Natural killer cell (primary cell): Measurements from ENCODE around the gene SLC44A1. TPM values are rescaled to one million over a fixed set of nuclear protein-coding genes. Genes with fewer than 3 reads are reported as not detected.

Experiments used
- ATAC-seq, 3 donors: fragments of 150-1000 bp in 2 of 3; fragments of 200-7000 bp in 1 of 3; cut with Tn5 transposase; 1 replicate in 1 of 3; 2 replicates in 2 of 3; pipeline ENCODE4 v1.10.0; 2021; ENCODE audit warnings: mild to moderate bottlenecking in 2 of 3, moderate library complexity in 2 of 3
- DNase-seq, 2 donors: peaks; one replicate each; pipeline versions ENCODE4 v3.0.0 to v3.0.0-alpha.2; 2013 to 2021; ENCODE audit warnings: mixed read lengths in 1 of 2
- H3K27ac ChIP-seq: one replicate; pipeline ENCODE4 v1.5.1; 2013; ENCODE audit warnings: mild to moderate bottlenecking, low read length
- H3K27me3 ChIP-seq: one replicate; pipeline ENCODE4 v1.6.1; 2013; ENCODE audit warnings: low read length; ENCODE audit not compliant: control insufficient read depth, insufficient read depth
- H3K36me3 ChIP-seq: one replicate; pipeline ENCODE4 v1.6.1; 2013; ENCODE audit warnings: low read length; ENCODE audit not compliant: control insufficient read depth, insufficient read depth
- H3K4me1 ChIP-seq: one replicate; pipeline ENCODE4 v1.6.1; 2013; ENCODE audit warnings: low read length; ENCODE audit not compliant: control insufficient read depth, insufficient read depth
- H3K4me3 ChIP-seq: one replicate; pipeline ENCODE4 v1.5.1; 2013; ENCODE audit warnings: low read length
- H3K9me3 ChIP-seq: one replicate; pipeline ENCODE4 v1.6.1; 2013; ENCODE audit warnings: low read length; ENCODE audit not compliant: control insufficient read depth, insufficient read depth
- H3K27ac Mint-ChIP-seq, 2 donors: one replicate each; pipeline ENCODE4 v1.8.0; 2022; ENCODE audit warnings: mild to moderate bottlenecking in 2 of 2, mixed read lengths in 2 of 2, moderate library complexity in 1 of 2
- H3K27me3 Mint-ChIP-seq, 2 donors: one replicate each; pipeline ENCODE4 v1.8.0; 2022; ENCODE audit warnings: low read depth in 2 of 2, mixed read lengths in 2 of 2
- H3K36me3 Mint-ChIP-seq: one replicate; pipeline ENCODE4 v1.8.0; 2022; ENCODE audit warnings: mixed read lengths
- H3K4me1 Mint-ChIP-seq, 2 donors: one replicate each; pipeline ENCODE4 v1.8.0; 2022; ENCODE audit warnings: mixed read lengths in 2 of 2
- H3K4me3 Mint-ChIP-seq: one replicate; pipeline ENCODE4 v1.8.0; 2022; ENCODE audit warnings: mild to moderate bottlenecking, moderate library complexity, mixed read lengths
- H3K9me3 Mint-ChIP-seq, 2 donors: one replicate each; pipeline ENCODE4 v1.8.0; 2022; ENCODE audit warnings: mixed read lengths in 2 of 2
- WGBS: methylation state at CpG from one replicate; pipeline ENCODE4 v1.1.7; 2013; ENCODE audit warnings: missing lambda C conversion rate; ENCODE audit not compliant: insufficient coverage; 5-methylcytosine and 5-hydroxymethylcytosine counted together
- intact Hi-C: fragments of 100-400 bp; cut with micrococcal nuclease; formaldehyde crosslinking; loops from one replicate; pipeline ENCODE4 v1.14.2; 2022
- total RNA-seq, 4 donors: library from RNA; stranded (reverse); fragments of 120-200 nt in 1 of 4; gene quantifications; one replicate each; pipeline versions ENCODE4 v1.2.3 to v1.2.4, GENCODE V29; 2013 to 2022
- TF ChIP-seq, protein P1 (sequence below): fragments of 200-600 bp; IDR thresholded peaks from one replicate; pipeline ENCODE4 v1.8.0; 2022; ENCODE audit warnings: antibody characterized with exemption

SLC44A1 gene
- total RNA-seq, 3 donors from 2014 or later (not counting 1 experiment from before 2014, with no cell fraction given) = 7.1 to 8.3 (median 7.9) TPM

DNA sequence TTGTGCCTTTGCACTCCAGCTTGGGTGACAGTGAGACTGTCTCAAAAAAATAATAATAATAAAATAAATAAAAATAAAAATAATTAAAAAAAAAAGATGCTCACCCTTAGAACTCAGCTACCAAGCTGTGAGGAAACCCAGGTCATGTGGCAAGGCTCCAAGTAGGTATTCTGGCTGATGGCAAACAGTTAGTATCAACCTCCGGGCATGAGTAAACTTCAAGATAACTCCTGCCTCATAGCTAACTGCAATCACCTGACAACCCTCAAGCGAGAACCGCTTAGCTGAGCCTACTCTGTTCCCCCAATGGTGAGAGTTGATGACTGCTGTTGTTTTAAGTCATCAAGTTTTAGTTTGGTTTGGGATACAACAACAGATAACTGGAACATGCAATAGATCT is 6.1 kb upstream of the SLC44A1 start:
- Histone ChIP-seq H3K9me3 (no peaks in the 10 kb centered on the region), H3K4me1 (no peaks in the 10 kb centered on the region), H3K27ac (no peak overlapping the region), H3K4me3 (no peak overlapping the region), H3K36me3 (no peaks in the 10 kb centered on the region), H3K27me3 (peaks cover 8% of the 10 kb centered on the region)
- DNase-seq (no peak), ATAC-seq (no peak)
- WGBS = 100% methylated on average over 1 of the region's 3 CpGs
- Mint-ChIP-seq H3K4me3 (no peak overlapping the region), H3K27ac (no peak overlapping the region), H3K36me3 (no peaks in the 10 kb centered on the region), H3K9me3 (no peaks in the 10 kb centered on the region), H3K27me3 (peaks cover 22 to 30% of the 10 kb centered on the region in 2 donors), H3K4me1 (peaks cover 7 to 9% of the 10 kb centered on the region in 2 donors)
- TF ChIP-seq, protein P1, sequence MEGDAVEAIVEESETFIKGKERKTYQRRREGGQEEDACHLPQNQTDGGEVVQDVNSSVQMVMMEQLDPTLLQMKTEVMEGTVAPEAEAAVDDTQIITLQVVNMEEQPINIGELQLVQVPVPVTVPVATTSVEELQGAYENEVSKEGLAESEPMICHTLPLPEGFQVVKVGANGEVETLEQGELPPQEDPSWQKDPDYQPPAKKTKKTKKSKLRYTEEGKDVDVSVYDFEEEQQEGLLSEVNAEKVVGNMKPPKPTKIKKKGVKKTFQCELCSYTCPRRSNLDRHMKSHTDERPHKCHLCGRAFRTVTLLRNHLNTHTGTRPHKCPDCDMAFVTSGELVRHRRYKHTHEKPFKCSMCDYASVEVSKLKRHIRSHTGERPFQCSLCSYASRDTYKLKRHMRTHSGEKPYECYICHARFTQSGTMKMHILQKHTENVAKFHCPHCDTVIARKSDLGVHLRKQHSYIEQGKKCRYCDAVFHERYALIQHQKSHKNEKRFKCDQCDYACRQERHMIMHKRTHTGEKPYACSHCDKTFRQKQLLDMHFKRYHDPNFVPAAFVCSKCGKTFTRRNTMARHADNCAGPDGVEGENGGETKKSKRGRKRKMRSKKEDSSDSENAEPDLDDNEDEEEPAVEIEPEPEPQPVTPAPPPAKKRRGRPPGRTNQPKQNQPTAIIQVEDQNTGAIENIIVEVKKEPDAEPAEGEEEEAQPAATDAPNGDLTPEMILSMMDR = no peak
- intact Hi-C loops = no loop called here

DNA sequence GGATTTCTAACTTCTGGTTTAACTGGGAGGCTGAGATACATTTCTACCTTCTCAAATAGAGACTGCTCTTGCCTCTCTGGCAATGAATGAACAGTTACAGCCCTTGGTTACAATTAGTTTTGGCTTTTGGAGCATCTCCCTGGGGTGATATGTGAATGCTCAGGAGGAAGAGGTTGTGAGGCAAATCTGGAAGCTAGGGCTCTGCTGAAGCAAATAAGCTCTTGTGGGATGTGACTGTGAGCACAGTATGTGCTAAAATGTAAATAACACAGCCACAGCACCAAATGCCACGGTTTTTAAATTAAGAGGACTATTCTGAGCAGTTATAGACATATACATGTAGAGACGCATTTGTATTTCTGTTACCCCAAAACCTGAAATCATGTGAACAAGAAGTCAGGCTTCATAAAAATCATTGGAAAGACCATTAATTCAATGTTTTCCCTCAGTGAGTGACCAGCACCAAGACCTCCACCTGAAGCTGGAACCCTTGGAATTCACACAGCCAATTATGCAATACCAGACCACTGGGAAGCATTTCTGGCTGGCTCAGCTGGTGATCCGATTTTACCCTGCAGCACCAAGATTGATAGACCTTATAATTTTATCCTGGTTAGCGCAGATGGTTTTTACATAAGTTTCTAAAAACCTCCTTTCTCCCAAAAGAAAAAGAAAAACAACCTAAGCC is 3.0 kb upstream of the SLC44A1 start:
- peaks cover 8% of the 10 kb centered on the region for H3K27me3 ChIP-seq

DNA sequence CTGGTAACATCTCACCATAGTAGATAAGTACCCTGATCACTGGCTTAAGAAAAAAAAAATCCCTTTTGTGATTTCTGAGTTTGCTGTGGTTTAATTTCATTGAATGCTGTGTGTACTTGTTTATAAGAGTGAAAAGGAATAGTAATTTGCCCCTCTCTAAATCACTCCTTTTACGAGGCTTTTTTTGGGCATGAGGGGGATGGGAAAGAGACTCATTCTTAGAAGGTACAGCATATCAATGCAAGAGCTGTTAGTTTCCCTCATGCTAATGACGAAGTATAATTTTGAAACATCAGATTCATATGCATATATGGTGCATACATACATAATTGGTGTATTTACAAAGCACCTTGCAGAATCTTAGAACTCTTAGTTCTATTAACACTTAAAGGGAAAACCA is 2.4 kb upstream of the SLC44A1 start:
- H3K27me3 Mint-ChIP-seq = peaks cover 17 to 30% of the 10 kb centered on the region in 2 donors
- ATAC-seq (no peak), DNase-seq (no peak)
- TF ChIP-seq, protein P1 = no peak
- H3K36me3 Mint-ChIP-seq = no peaks in the 10 kb centered on the region
- peak overlapping the region; percentile 30 for H3K4me3 Mint-ChIP-seq
- WGBS = 100% methylated on average over 1 of the region's 2 CpGs
- Histone ChIP-seq H3K4me3 (no peak overlapping the region), H3K27me3 (peaks cover 8% of the 10 kb centered on the region), H3K4me1 (peaks cover 12% of the 10 kb centered on the region), H3K9me3 (no peaks in the 10 kb centered on the region), H3K36me3 (no peaks in the 10 kb centered on the region), H3K27ac (no peak overlapping the region)
- peaks cover 29 to 36% of the 10 kb centered on the region in 2 donors for H3K4me1 Mint-ChIP-seq
- intact Hi-C loops = loop anchor here (5.0 to 10.0 kb wide), 2 partner anchors 315 to 1147 kb away; partner anchors contain the start of genes ABCA1 and SMC2
- no peaks in the 10 kb centered on the region for H3K9me3 Mint-ChIP-seq
- H3K27ac Mint-ChIP-seq = no peak overlapping the region

More for the DNA sequence above, 3.0 kb upstream of the SLC44A1 start:
- Mint-ChIP-seq H3K9me3 (no peaks in the 10 kb centered on the region), H3K4me3 (no peak overlapping the region), H3K36me3 (no peaks in the 10 kb centered on the region), H3K27me3 (peaks cover 17 to 30% of the 10 kb centered on the region in 2 donors), H3K27ac (no peak overlapping the region), H3K4me1 (peaks cover 29 to 32% of the 10 kb centered on the region in 2 donors)
- TF ChIP-seq, protein P1 = no peak
- 82% methylated on average over 4 of the region's 4 CpGs for WGBS
- intact Hi-C loops = loop anchor here (5.0 to 10.0 kb wide), 2 partner anchors 314 to 1147 kb away; partner anchors contain the start of genes ABCA1 and SMC2
- Histone ChIP-seq H3K9me3 (no peaks in the 10 kb centered on the region), H3K4me1 (peaks cover 12% of the 10 kb centered on the region), H3K27ac (no peak overlapping the region), H3K36me3 (no peaks in the 10 kb centered on the region), H3K4me3 (no peak overlapping the region)
- DNase-seq (no peak), ATAC-seq (no peak)
